Activated CD4-positive, alpha-beta memory T cell treated with anti-CD3 and anti-CD28 coated beads for 36 hours (primary cell): ENCODE data around the gene EXOC1L. TPM values are rescaled to one million over a fixed set of nuclear protein-coding genes. Genes with fewer than 3 reads are reported as not detected.
A peak's percentile ranks its signal among the peaks of the same experiment; 100 is the strongest.

ENCODE experiments used
- CTCF ChIA-PET: fragments of 350-600 bp; sonication (Branson Sonifier 250); formaldehyde crosslinking; loops from one replicate; lab custom pipeline; 2021; ENCODE audit warnings: antibody characterized with exemption, inconsistent platforms; lab: Charles Lee
- POLR2A ChIA-PET: fragments of 350-600 bp; sonication (Branson Sonifier 250); formaldehyde crosslinking; loops from one replicate; lab custom pipeline; 2021; ENCODE audit warnings: antibody characterized with exemption; lab: Charles Lee
- DNase-seq: peaks from one replicate; pipeline ENCODE4 v3.0.0-alpha.2; 2020
- H3K27ac Mint-ChIP-seq: one replicate; pipeline ENCODE4 v1.8.0; 2021; ENCODE audit warnings: mixed read lengths
- H3K27me3 Mint-ChIP-seq: one replicate; pipeline ENCODE4 v1.8.0; 2021; ENCODE audit warnings: mixed read lengths
- H3K36me3 Mint-ChIP-seq: one replicate; pipeline ENCODE4 v1.8.0; 2021; ENCODE audit warnings: mixed read lengths
- H3K4me1 Mint-ChIP-seq: one replicate; pipeline ENCODE4 v1.8.0; 2021; ENCODE audit warnings: low read depth, mixed read lengths
- H3K4me3 Mint-ChIP-seq: one replicate; pipeline ENCODE4 v1.8.0; 2021; ENCODE audit warnings: mild to moderate bottlenecking, mixed read lengths
- H3K9me3 Mint-ChIP-seq: one replicate; pipeline ENCODE4 v1.8.0; 2021; ENCODE audit warnings: mixed read lengths
- intact Hi-C: fragments of 100-400 bp; cut with micrococcal nuclease; formaldehyde crosslinking; loops from one replicate; pipeline ENCODE4 v1.15.1; 2023
- total RNA-seq, 2 experiments: library from RNA; stranded (reverse); gene quantifications; one replicate each; pipeline ENCODE4 v1.2.3, GENCODE V29; 2021

Gene EXOC1L
- total RNA-seq, 2 experiments from 2014 or later: not detected

- ChIA-PET POLR2A (interaction anchor here (1.1 kb wide), 1 partner anchor 83 kb away, joined by 4 read pairs; no protein-coding TSS in a partner anchor), CTCF (interaction anchor here (0.7 to 4.1 kb wide), 12 partner anchors 11 to 553 kb away, joined by 3 to 17 read pairs (median 4); partner anchors contain the start of genes AASDH, CEP135, EXOC1 and SRD5A3)
- Mint-ChIP-seq H3K4me3 (no peak overlapping the region), H3K27ac (peak overlapping the region; percentile 46), H3K9me3 (no peaks in the 10 kb centered on the region), H3K27me3 (no peaks in the 10 kb centered on the region), H3K36me3 (peaks cover 23% of the 10 kb centered on the region), H3K4me1 (peaks cover 21% of the 10 kb centered on the region)
- no peak for DNase-seq
- intact Hi-C loops: loop anchor here (5.0 kb wide), 3 partner anchors 82 to 468 kb away; partner anchors contain the start of genes CEP135 and TMEM165
These were observed 45.7 kb downstream of the EXOC1L start for GRCh38 chr4:55865228-55865806.

GRCh38 chr4:55866290-55866907 is 46.8 kb downstream of the EXOC1L start:
- ChIA-PET POLR2A (no interaction called here), CTCF (interaction anchor here (0.7 to 4.1 kb wide), 23 partner anchors 8 to 681 kb away, joined by 3 to 17 read pairs (median 3); partner anchors contain the start of genes AASDH, CEP135, EXOC1 and SRD5A3)
- Mint-ChIP-seq H3K9me3 (no peaks in the 10 kb centered on the region), H3K27ac (peak overlapping the region; percentile 46), H3K4me3 (no peak overlapping the region), H3K36me3 (peaks cover 26% of the 10 kb centered on the region), H3K27me3 (no peaks in the 10 kb centered on the region), H3K4me1 (peaks cover 21% of the 10 kb centered on the region)
- intact Hi-C loops: loop anchor here (1.0 to 5.0 kb wide), 6 partner anchors 13 to 520 kb away; partner anchors contain the start of genes CEP135, EXOC1, SRD5A3 and TMEM165
- DNase-seq: no peak

DNA sequence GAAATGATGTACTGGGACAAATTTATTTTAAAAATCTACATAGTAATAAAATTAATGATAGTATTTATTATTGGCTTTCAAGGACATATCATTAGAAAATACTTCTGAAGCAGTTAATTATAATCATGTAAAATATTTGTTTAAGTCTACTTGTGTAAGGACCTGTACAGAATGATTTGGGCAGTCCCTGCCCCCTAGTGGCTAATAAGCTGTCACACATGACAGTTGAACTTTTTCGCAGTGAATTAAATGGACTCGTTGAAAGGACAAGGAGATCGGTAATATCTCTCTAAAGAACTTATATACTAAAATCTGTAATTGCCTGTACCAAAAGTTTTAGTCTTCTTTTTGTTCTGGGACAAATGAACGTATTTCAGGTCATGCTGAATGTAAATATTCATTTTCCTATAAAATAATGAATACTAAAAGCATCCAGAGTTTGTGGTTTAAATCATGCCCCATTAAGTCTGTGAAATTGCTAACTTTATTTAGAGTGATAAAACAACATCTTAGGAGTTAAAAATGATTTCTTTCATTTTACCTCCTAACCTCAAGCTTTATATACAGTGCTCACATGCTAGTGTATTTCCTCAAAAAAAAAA is 47.5 kb downstream of the EXOC1L start:
- H3K27ac Mint-ChIP-seq: peak overlapping the region; percentile 46
- no peak overlapping the region for H3K4me3 Mint-ChIP-seq
- no peaks in the 10 kb centered on the region for H3K27me3 Mint-ChIP-seq
- DNase-seq: peak; percentile 33
- H3K4me1 Mint-ChIP-seq: peaks cover 21% of the 10 kb centered on the region
- no peaks in the 10 kb centered on the region for H3K9me3 Mint-ChIP-seq
- POLR2A ChIA-PET: no interaction called here
- CTCF ChIA-PET: interaction anchor here (0.6 to 4.1 kb wide), 22 partner anchors 9 to 682 kb away, joined by 3 to 17 read pairs (median 4); partner anchors contain the start of genes CEP135, EXOC1 and TMEM165
- peaks cover 25% of the 10 kb centered on the region for H3K36me3 Mint-ChIP-seq
- intact Hi-C loops: loop anchor here (1.0 to 5.0 kb wide), 6 partner anchors 14 to 521 kb away; partner anchors contain the start of genes CEP135, EXOC1, SRD5A3 and TMEM165

- no peak for DNase-seq
- intact Hi-C loops: loop anchor here (5.0 kb wide), 3 partner anchors 79 to 471 kb away; partner anchors contain the start of genes CEP135 and TMEM165
- H3K36me3 Mint-ChIP-seq: peaks cover 25% of the 10 kb centered on the region
- H3K9me3 Mint-ChIP-seq: no peaks in the 10 kb centered on the region
- ChIA-PET CTCF (no interaction called here), POLR2A (no interaction called here)
- no peak overlapping the region for H3K4me3 Mint-ChIP-seq
- no peak overlapping the region for H3K27ac Mint-ChIP-seq
- H3K4me1 Mint-ChIP-seq: peaks cover 21% of the 10 kb centered on the region
- H3K27me3 Mint-ChIP-seq: no peaks in the 10 kb centered on the region
These were observed 49.0 kb downstream of the EXOC1L start for GRCh38 chr4:55868581-55869090.

GRCh38 chr4:55871299-55871800 is 51.8 kb downstream of the EXOC1L start:
- Mint-ChIP-seq H3K27me3 (no peaks in the 10 kb centered on the region), H3K27ac (no peak overlapping the region), H3K4me3 (no peak overlapping the region), H3K36me3 (peaks cover 26% of the 10 kb centered on the region), H3K9me3 (no peaks in the 10 kb centered on the region), H3K4me1 (peaks cover 7% of the 10 kb centered on the region)
- CTCF ChIA-PET: no interaction called here
- POLR2A ChIA-PET: no interaction called here
- intact Hi-C loops: no loop called here
- DNase-seq: no peak

GRCh38 chr4:55874831-55875230 is 55.2 kb downstream of the EXOC1L start:
- ChIA-PET POLR2A (no interaction called here), CTCF (no interaction called here)
- Mint-ChIP-seq H3K27ac (no peak overlapping the region), H3K27me3 (no peaks in the 10 kb centered on the region), H3K36me3 (peaks cover 32% of the 10 kb centered on the region), H3K9me3 (no peaks in the 10 kb centered on the region), H3K4me3 (no peak overlapping the region), H3K4me1 (no peaks in the 10 kb centered on the region)
- DNase-seq: no peak
- intact Hi-C loops: no loop called here

- Mint-ChIP-seq H3K27me3 (no peaks in the 10 kb centered on the region), H3K4me1 (no peaks in the 10 kb centered on the region), H3K4me3 (no peak overlapping the region), H3K27ac (no peak overlapping the region), H3K9me3 (no peaks in the 10 kb centered on the region), H3K36me3 (peaks cover 27% of the 10 kb centered on the region)
- ChIA-PET CTCF (interaction anchor here (1.7 kb wide), 1 partner anchor 10 kb away, joined by 9 read pairs; no protein-coding TSS in a partner anchor), POLR2A (no interaction called here)
- no peak for DNase-seq
- intact Hi-C loops: no loop called here
These were observed 56.8 kb downstream of the EXOC1L start for GRCh38 chr4:55876387-55876786.

DNA sequence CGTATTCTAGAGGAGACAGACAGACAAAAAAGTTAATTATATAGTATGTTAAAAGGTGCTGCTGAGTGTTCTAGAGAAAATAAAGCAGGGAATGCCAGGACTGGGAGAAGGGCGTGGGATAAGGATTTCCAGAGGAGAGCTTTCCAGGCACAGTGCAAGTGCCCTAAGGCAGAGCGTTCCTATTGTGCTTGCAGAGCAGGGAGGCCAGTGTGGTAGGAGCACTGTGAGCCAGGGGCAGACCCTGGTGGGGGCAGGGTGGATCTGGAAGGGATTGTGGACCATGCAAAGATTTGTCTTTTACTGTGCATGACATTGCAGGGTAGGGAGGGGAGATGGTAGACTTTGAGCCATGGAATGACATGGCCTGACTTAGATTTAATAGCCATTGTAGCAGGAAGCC is 59.6 kb downstream of the EXOC1L start:
- Mint-ChIP-seq H3K27ac (no peak overlapping the region), H3K4me3 (no peak overlapping the region), H3K4me1 (no peaks in the 10 kb centered on the region), H3K27me3 (no peaks in the 10 kb centered on the region), H3K9me3 (no peaks in the 10 kb centered on the region), H3K36me3 (peaks cover 32% of the 10 kb centered on the region)
- intact Hi-C loops: no loop called here
- DNase-seq: no peak
- CTCF ChIA-PET: no interaction called here
- POLR2A ChIA-PET: interaction anchor here (0.6 kb wide), 1 partner anchor 17 kb away, joined by 6 read pairs; no protein-coding TSS in a partner anchor

GRCh38 chr4:55880652-55881280 is 61.2 kb downstream of the EXOC1L start:
- Mint-ChIP-seq H3K4me1 (no peaks in the 10 kb centered on the region), H3K27ac (no peak overlapping the region), H3K36me3 (peaks cover 29% of the 10 kb centered on the region), H3K9me3 (no peaks in the 10 kb centered on the region), H3K4me3 (no peak overlapping the region), H3K27me3 (no peaks in the 10 kb centered on the region)
- intact Hi-C loops: no loop called here
- POLR2A ChIA-PET: no interaction called here
- no peak for DNase-seq
- CTCF ChIA-PET: interaction anchor here (1.1 kb wide), 1 partner anchor 15 kb away, joined by 3 read pairs; no protein-coding TSS in a partner anchor

- Mint-ChIP-seq H3K4me1 (peaks cover 4% of the 10 kb centered on the region), H3K27me3 (no peaks in the 10 kb centered on the region), H3K4me3 (no peak overlapping the region), H3K27ac (no peak overlapping the region), H3K9me3 (no peaks in the 10 kb centered on the region), H3K36me3 (peaks cover 17% of the 10 kb centered on the region)
- ChIA-PET CTCF (no interaction called here), POLR2A (no interaction called here)
- intact Hi-C loops: no loop called here
- no peak for DNase-seq
These were observed 64.7 kb downstream of the EXOC1L start for GRCh38 chr4:55884093-55884850.

DNA sequence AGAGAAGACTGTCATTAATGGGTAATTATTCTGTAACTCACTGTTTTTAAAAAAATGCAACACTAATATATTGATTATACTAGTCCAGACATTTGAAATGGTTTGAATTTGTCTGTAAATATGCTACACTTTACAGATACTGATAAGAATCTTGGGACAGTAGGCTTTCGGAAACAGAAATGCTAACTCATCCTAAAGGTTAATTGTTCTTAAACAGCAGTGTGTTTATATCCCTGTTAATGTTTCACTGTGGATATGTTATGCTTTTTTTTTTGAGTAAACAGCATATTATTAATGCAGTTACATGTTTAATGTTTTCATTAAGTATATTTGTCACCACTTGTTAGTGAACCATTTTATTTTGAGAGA is 65.2 kb downstream of the EXOC1L start:
- H3K36me3 Mint-ChIP-seq: peaks cover 21% of the 10 kb centered on the region

More for the DNA sequence above, 65.2 kb downstream of the EXOC1L start:
- H3K9me3 Mint-ChIP-seq: no peaks in the 10 kb centered on the region
- CTCF ChIA-PET: no interaction called here
- H3K4me1 Mint-ChIP-seq: peaks cover 4% of the 10 kb centered on the region
- intact Hi-C loops: no loop called here
- H3K27ac Mint-ChIP-seq: no peak overlapping the region
- DNase-seq: no peak
- no peaks in the 10 kb centered on the region for H3K27me3 Mint-ChIP-seq
- POLR2A ChIA-PET: no interaction called here
- no peak overlapping the region for H3K4me3 Mint-ChIP-seq
